Adrenal gland (tissue), 5 donors: ENCODE data around the gene WNT4.

Experiments
- POLR2A ChIP-seq, 2 donors: fragments of 450-650 bp; IDR thresholded peaks; one replicate each; pipeline ENCODE4 v1.6.1; 2017; ENCODE audit warnings: antibody characterized with exemption in 2 of 2, mild to moderate bottlenecking in 2 of 2, moderate library complexity in 1 of 2
- TF ChIP-seq, protein P1 (sequence below), 6 experiments: fragments of 450-650 bp in 4 of 6; fragments of 200-600 bp in 2 of 6; sonication (generic) in 1 of 6; IDR thresholded peaks; 1 replicate in 5 of 6; 2 replicates in 1 of 6; pipeline versions ENCODE4 v1.5.1 to v1.8.0; 2016 to 2021; ENCODE audit warnings: antibody characterized with exemption in 6 of 6, mild to moderate bottlenecking in 2 of 6, moderate library complexity in 1 of 6
- donor health status: DM: no; HTN: no; CAD: no.

GRCh38 chr1:22117238-22117637, 25.7 kb downstream of the WNT4 start:
- no peak for TF ChIP-seq POLR2A (IDR thresholded peaks at IDR 0.05)
- TF ChIP-seq, protein P1, sequence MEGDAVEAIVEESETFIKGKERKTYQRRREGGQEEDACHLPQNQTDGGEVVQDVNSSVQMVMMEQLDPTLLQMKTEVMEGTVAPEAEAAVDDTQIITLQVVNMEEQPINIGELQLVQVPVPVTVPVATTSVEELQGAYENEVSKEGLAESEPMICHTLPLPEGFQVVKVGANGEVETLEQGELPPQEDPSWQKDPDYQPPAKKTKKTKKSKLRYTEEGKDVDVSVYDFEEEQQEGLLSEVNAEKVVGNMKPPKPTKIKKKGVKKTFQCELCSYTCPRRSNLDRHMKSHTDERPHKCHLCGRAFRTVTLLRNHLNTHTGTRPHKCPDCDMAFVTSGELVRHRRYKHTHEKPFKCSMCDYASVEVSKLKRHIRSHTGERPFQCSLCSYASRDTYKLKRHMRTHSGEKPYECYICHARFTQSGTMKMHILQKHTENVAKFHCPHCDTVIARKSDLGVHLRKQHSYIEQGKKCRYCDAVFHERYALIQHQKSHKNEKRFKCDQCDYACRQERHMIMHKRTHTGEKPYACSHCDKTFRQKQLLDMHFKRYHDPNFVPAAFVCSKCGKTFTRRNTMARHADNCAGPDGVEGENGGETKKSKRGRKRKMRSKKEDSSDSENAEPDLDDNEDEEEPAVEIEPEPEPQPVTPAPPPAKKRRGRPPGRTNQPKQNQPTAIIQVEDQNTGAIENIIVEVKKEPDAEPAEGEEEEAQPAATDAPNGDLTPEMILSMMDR (IDR thresholded peaks at IDR 0.05) = no peak
